Thoracic aorta (tissue), 2 donors: ENCODE measurements around the gene ZNF415. TPM values are rescaled to one million over a fixed set of nuclear protein-coding genes. Genes with fewer than 3 reads are reported as not detected.

ENCODE experiments used
- ATAC-seq: fragments of 150-250 bp; one replicate; pipeline ENCODE4 v1.8.0; 2017; ENCODE audit warnings: low read depth; ENCODE audit not compliant: insufficient number of reproducible peaks, low FRiP score
- DNase-seq: peaks from one replicate; pipeline ENCODE4 v3.0.0-alpha.2; 2020; ENCODE audit warnings: low spot score
- H3K27ac ChIP-seq, 2 donors: fragments of 200-600 bp; sonication (generic); 1 replicate in 1 of 2; 2 replicates in 1 of 2; pipeline ENCODE4 v1.5.1; 2016; ENCODE audit warnings: mild to moderate bottlenecking in 2 of 2, moderate library complexity in 2 of 2
- H3K27me3 ChIP-seq: fragments of 200-600 bp; sonication (generic); replicated peaks from 2 replicates; pipeline ENCODE4 v1.6.0; 2016; ENCODE audit warnings: mild to moderate bottlenecking; ENCODE audit not compliant: insufficient read depth
- H3K36me3 ChIP-seq: fragments of 200-600 bp; sonication (generic); one replicate; pipeline ENCODE4 v1.5.1; 2016
- H3K4me1 ChIP-seq, 2 donors: fragments of 200-600 bp; sonication (generic); 1 replicate in 1 of 2; 2 replicates in 1 of 2; pipeline versions ENCODE4 v1.5.1 to v1.6.0; 2016; ENCODE audit warnings: low read depth in 2 of 2, mild to moderate bottlenecking in 1 of 2; ENCODE audit not compliant: control insufficient read depth in 1 of 2
- H3K4me3 ChIP-seq: fragments of 200-600 bp; sonication (generic); 2 replicates; pipeline ENCODE4 v1.5.1; 2016; ENCODE audit warnings: mild to moderate bottlenecking
- H3K9me3 ChIP-seq: fragments of 200-600 bp; sonication (generic); 2 replicates; pipeline ENCODE4 v1.5.1; 2016
- CTCF ChIP-seq: fragments of 200-600 bp; sonication (generic); IDR thresholded peaks from one replicate; pipeline ENCODE4 v1.5.1; 2019; ENCODE audit warnings: antibody characterized with exemption
- total RNA-seq, 2 donors: library from RNA; depleted of rRNA; stranded (reverse); fragments of >200 nt; gene quantifications; one replicate each; pipeline versions ENCODE4 v1.1.0 to v1.2.3, GENCODE V29; 2016

The ZNF415 gene
- total RNA-seq, 2 donors from 2014 or later, result 2.3 to 7.1 TPM

DNA sequence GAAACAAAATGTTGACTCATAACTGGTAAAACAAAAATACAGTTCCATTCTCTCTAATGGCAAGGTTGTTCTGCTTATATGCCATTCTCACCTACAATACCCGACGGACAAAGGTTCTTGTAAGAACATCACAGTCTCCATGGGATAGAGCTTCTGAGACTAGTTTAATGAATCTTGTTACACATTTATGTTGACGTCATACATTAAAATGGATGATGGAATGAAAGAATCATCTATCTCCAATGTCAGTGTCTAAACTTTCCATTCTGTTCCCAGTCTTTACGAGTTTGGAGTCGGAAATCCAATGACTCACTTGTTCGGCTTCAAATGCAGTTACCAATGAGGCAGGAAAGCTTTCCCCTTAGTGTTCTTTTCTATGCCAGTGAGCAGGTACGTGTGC, 47.2 kb downstream of the ZNF415 start:
- DNase-seq (no peak), ATAC-seq (no peak)
- Histone ChIP-seq H3K27ac (no peak overlapping the region), H3K36me3 (peaks cover 69% of the 10 kb centered on the region), H3K9me3 (no peaks in the 10 kb centered on the region), H3K4me3 (no peak overlapping the region), H3K4me1 (no peaks in the 10 kb centered on the region), H3K27me3 (no peaks in the 10 kb centered on the region)
- TF ChIP-seq CTCF, result no peak

- Histone ChIP-seq H3K27me3 (no peaks in the 10 kb centered on the region), H3K9me3 (no peaks in the 10 kb centered on the region), H3K4me1 (no peaks in the 10 kb centered on the region), H3K27ac (no peak overlapping the region), H3K4me3 (no peak overlapping the region), H3K36me3 (peaks cover 55% of the 10 kb centered on the region)
- no peak for DNase-seq
- no peak for ATAC-seq
- TF ChIP-seq CTCF, result no peak
Measured at GRCh38 chr19:53082929-53083328, 49.8 kb downstream of the ZNF415 start.

- peaks cover 47% of the 10 kb centered on the region for H3K36me3 ChIP-seq
- H3K4me3 ChIP-seq, result no peak overlapping the region
- H3K27ac ChIP-seq, result no peak overlapping the region
- H3K4me1 ChIP-seq, result no peaks in the 10 kb centered on the region
- ATAC-seq (no peak), DNase-seq (no peak)
- H3K27me3 ChIP-seq, result no peaks in the 10 kb centered on the region
- no peaks in the 10 kb centered on the region for H3K9me3 ChIP-seq
- no peak for TF ChIP-seq CTCF
Measured at GRCh38 chr19:53079313-53079924, 53.3 kb downstream of the ZNF415 start.

GRCh38 chr19:53078668-53079067, 54.0 kb downstream of the ZNF415 start:
- Histone ChIP-seq H3K27ac (no peak overlapping the region), H3K4me1 (no peaks in the 10 kb centered on the region), H3K27me3 (no peaks in the 10 kb centered on the region), H3K9me3 (peaks cover 4% of the 10 kb centered on the region), H3K36me3 (peaks cover 49% of the 10 kb centered on the region), H3K4me3 (no peak overlapping the region)
- DNase-seq, result no peak
- TF ChIP-seq CTCF, result no peak
- no peak for ATAC-seq

DNA sequence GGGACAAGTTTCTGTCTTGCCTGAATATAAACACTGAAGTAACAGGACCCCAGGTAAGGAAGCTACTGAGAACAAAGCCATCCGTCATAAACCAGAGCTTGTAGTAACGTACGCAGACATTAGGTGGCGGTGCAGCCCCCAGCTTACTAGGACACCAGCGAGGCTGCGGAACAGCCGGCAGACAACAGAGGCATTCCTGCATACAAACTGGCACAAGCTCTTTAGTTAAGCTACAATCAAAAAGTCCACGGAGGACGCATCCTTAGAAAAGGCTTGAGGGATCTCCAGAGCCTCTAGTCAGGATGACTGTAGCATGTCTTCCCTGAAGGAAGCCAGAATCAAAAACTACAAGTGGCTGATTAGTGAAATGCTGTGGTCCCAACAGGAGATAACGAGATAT, 55.7 kb downstream of the ZNF415 start:
- peaks cover 52% of the 10 kb centered on the region for H3K36me3 ChIP-seq
- H3K4me1 ChIP-seq, result no peaks in the 10 kb centered on the region
- H3K27ac ChIP-seq, result no peak overlapping the region
- H3K4me3 ChIP-seq, result no peak overlapping the region
- DNase-seq (no peak), ATAC-seq (no peak)
- no peaks in the 10 kb centered on the region for H3K27me3 ChIP-seq
- TF ChIP-seq CTCF, result peak; percentile 18
- H3K9me3 ChIP-seq, result peaks cover 19% of the 10 kb centered on the region
